ENCODE data around the gene RPEL1.
"Not testable (repeated sequence)": the region's sequence is repeated elsewhere in the genome, so short reads cannot be mapped to it uniquely, and the experiment has no call there.

DNA sequence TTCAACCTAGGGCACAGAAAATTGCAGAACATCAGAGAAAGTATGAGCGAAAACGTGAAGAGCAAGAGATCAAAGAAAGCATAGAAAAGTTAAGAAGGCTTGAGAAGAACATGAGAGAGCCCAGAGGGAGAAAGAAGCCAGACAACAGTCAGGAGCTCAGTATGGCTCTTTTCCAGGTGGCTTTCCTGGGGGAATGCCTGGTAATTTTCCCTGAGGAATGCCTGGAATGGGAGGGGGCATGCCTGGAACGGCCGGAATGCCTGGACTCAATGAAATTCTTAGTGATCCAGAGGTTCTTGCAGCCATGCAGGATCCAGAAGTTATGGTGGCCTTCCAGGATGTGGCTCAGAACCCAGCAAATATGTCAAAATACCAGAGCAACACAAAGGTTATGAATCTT is 29.3 kb upstream of the RPEL1 start:
- TF ChIP-seq POLR2A (IDR thresholded peaks at IDR 0.05) = not testable (repeated sequence)
- TF ChIP-seq, protein P1, sequence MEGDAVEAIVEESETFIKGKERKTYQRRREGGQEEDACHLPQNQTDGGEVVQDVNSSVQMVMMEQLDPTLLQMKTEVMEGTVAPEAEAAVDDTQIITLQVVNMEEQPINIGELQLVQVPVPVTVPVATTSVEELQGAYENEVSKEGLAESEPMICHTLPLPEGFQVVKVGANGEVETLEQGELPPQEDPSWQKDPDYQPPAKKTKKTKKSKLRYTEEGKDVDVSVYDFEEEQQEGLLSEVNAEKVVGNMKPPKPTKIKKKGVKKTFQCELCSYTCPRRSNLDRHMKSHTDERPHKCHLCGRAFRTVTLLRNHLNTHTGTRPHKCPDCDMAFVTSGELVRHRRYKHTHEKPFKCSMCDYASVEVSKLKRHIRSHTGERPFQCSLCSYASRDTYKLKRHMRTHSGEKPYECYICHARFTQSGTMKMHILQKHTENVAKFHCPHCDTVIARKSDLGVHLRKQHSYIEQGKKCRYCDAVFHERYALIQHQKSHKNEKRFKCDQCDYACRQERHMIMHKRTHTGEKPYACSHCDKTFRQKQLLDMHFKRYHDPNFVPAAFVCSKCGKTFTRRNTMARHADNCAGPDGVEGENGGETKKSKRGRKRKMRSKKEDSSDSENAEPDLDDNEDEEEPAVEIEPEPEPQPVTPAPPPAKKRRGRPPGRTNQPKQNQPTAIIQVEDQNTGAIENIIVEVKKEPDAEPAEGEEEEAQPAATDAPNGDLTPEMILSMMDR (IDR thresholded peaks at IDR 0.05) = not testable (repeated sequence)
